ENCODE results near the gene RNF150.

- TF ChIP-seq CTCF (IDR thresholded peaks at IDR 0.05) (no peak), POLR2A (IDR thresholded peaks at IDR 0.05) (no peak)
Observed at GRCh38 chr4:140849526-140849925, 283.7 kb downstream of the RNF150 start.
